C4-2B (cell line): ENCODE measurements around the gene TOP3A.

Experiments used
- H3K27ac ChIP-seq: fragments of 450-650 bp; 2 replicates; pipeline ENCODE4 v1.5.1; 2017
- CTCF ChIP-seq: fragments of 450-650 bp; conservative IDR thresholded peaks from 2 replicates; pipeline ENCODE4 v1.5.1; 2017; ENCODE audit warnings: mild to moderate bottlenecking
- ZFX ChIP-seq: fragments of 450-650 bp; IDR thresholded peaks from 2 replicates; pipeline ENCODE4 v1.6.1; 2017

Gene TOP3A

GRCh38 chr17:18328643-18329204 lies 13.9 kb upstream of the TOP3A start:
- TF ChIP-seq ZFX, result no peak
- no peak overlapping the region for H3K27ac ChIP-seq

GRCh38 chr17:18327556-18327955 lies 12.8 kb upstream of the TOP3A start:
- TF ChIP-seq ZFX (no peak), CTCF (no peak)
- no peak overlapping the region for H3K27ac ChIP-seq

- no peak overlapping the region for H3K27ac ChIP-seq
- TF ChIP-seq ZFX (no peak), CTCF (no peak)
Measured at GRCh38 chr17:18327093-18327492, 12.3 kb upstream of the TOP3A start.

GRCh38 chr17:18326572-18326971 lies 11.8 kb upstream of the TOP3A start:
- no peak for TF ChIP-seq CTCF
- no peak for TF ChIP-seq ZFX

GRCh38 chr17:18326039-18326438 lies 11.2 kb upstream of the TOP3A start:
- no peak overlapping the region for H3K27ac ChIP-seq
- TF ChIP-seq CTCF (no peak), ZFX (no peak)

More at GRCh38 chr17:18326572-18326971, 11.8 kb upstream of the TOP3A start:
- H3K27ac ChIP-seq, result no peak overlapping the region

GRCh38 chr17:18324140-18325050 lies 9.6 kb upstream of the TOP3A start:
- no peak for TF ChIP-seq CTCF
- no peak for TF ChIP-seq ZFX
- H3K27ac ChIP-seq, result no peak overlapping the region

- no peak for TF ChIP-seq ZFX
- no peak for TF ChIP-seq CTCF
- no peak overlapping the region for H3K27ac ChIP-seq
Measured at GRCh38 chr17:18323507-18324139, 8.8 kb upstream of the TOP3A start.
